ENCODE results near the gene CREBZF.
"Not testable (repeated sequence)": the region's sequence is repeated elsewhere in the genome, so short reads cannot be mapped to it uniquely, and the experiment has no call there.

Gene CREBZF

GRCh38 chr11:85664615-85665481 is at the start of gene CREBZF:
CREBZF (minus strand) TSS chr11:85665129; CDS start chr11:85664875, 254 bp downstream.
- DNase-seq, result peak; percentile 82 to 92 (median 86)

DNA sequence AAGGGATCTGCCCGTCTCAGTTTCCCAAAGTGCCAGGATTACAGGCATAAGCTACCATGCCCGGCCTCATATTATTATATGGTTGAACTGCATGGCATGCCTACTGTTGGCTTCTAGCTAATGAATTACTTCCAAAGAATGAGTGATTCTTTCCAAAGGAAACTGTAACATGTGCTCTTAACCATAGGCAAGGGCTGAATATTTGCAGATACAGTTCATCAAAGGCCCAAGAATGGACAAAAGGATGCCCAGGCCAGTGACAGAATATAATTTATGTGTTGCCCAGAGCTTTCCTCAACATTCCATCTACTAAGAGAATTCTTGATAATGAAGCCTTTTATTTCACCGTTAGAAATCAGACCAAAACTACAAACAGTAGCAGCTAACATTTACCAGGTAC is 48.0 kb upstream of the CREBZF start:
- DNase-seq, result no peak

DNA sequence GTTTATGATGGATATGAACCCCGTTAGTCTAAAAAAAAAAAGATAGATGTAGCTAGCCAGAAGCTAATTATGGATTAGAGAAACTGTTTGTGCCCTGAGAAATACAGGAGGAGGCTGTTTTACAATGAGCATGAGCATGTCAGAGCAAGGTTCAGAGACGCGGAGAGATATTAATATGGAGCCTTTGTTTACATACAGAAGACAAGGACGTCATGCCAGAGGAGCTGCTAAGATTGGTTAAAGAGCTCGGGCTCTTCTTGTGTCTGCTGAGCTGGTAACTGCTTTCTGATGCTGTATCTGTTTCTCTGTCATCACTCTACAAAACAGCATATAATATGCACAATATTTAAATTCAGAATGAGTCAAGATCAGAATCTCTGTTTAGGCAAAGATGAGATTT is 46.0 kb upstream of the CREBZF start:
- no peak for DNase-seq

GRCh38 chr11:85709941-85710702 is 45.2 kb upstream of the CREBZF start:
- no peak for DNase-seq

- no peak for DNase-seq
Measured at GRCh38 chr11:85705800-85706199, 40.9 kb upstream of the CREBZF start.

DNA sequence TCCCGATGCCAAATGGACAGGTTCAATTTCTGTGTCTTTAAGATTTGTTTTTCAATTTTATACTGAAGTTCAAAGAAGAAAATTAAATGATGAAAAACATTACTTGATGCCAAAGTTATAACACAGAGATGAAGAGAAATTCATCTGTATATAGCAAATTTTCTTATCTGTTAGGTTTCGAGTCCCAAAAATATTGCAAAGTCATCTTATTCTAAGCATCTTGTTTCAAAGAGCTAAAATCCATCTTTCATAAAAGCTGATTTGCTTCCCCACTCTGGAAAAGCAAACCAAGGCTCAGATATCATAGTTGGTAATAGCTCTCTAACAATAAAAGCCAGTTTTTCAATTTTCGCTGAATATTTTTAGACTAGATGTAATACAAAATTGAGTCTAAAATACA is 40.0 kb upstream of the CREBZF start:
- no peak for DNase-seq

DNA sequence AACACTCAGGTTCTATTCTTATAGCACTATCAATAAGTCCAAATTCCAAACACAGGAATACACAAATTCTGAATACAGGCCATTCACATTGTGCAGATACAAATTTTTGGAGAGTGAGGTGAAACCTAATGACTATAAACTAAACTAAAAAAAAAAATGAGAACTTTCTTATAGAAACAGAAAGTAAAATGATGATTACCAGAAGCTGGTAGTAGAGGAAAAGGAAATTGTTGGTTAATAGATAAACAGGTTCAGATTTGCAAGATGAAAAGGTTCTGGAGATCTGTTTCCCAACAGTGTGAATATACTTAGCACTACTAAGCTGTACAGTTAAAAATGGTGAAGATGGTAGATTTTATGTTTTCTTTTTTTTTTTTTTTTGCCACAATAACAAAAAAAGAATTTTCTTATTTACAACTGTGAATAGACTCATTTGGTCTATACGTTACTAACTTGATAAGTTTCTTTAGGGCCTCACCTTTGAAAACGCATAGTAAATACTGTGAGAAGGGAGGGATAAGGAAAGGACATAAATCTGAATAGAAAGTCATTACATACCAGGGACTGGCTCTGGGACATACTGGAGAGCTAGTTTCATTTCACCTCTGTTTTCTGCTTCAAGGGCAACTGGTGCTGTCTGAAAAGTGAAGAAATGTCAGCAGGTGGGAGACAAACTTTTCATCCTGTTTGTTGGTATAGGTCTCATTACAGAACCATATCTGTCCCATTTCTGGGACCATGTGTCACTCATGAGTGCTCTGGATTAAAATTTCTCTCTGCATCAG is 35.2 kb upstream of the CREBZF start:
- peak in 1 of 6 experiments; percentile 16 for DNase-seq

DNA sequence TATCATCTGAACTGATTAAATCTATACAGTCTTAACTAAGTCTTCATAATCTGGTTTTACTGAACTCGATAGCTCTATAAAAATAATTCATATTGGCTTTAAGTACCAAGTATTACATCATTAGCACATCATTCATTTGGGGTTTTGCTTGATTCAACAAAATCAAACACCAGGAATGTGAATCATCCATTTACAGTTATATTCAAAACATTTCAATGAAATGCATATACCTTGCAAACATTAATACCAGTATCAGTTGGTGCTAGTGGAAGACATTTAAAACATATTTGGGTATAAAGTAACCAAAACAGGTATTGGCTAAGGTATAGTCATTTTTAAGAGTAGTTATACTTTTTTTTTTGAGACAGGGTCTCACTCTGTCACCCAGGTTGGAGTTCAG is 33.3 kb upstream of the CREBZF start:
- no peak for DNase-seq

GRCh38 chr11:85697747-85698146 is 32.8 kb upstream of the CREBZF start:
- DNase-seq, result no peak

GRCh38 chr11:85695546-85695945 is 30.6 kb upstream of the CREBZF start:
- DNase-seq, result no peak

DNA sequence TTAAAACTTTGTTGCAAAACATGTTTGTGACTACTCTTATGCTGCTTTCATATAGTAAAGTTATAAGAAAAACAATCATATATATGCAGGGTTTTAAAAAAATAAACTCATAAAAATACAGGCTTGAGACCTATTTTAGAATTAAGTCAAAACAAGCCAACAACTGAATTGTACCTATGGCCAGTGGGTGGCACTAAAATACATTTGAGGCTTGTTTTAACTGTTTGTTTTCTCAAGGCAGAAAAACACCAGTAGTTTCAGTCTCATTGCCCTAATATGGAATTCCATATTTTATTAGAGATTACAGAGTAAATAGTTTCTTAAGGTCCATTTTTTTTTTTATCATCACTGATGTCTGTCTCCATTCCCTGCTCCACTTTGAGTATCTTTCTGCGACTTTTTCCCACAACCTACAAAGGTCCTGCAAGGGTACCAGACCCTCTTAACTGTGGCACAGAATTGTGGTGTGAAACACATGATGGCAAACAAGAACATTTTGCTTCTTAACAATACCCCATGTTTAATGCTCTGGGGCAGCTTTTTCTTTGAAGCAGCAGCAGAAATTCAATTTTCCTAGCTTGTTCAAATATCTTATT is 29.6 kb upstream of the CREBZF start:
- DNase-seq, result peak in 3 of 6 experiments; percentile 28 to 60 (median 60)

DNA sequence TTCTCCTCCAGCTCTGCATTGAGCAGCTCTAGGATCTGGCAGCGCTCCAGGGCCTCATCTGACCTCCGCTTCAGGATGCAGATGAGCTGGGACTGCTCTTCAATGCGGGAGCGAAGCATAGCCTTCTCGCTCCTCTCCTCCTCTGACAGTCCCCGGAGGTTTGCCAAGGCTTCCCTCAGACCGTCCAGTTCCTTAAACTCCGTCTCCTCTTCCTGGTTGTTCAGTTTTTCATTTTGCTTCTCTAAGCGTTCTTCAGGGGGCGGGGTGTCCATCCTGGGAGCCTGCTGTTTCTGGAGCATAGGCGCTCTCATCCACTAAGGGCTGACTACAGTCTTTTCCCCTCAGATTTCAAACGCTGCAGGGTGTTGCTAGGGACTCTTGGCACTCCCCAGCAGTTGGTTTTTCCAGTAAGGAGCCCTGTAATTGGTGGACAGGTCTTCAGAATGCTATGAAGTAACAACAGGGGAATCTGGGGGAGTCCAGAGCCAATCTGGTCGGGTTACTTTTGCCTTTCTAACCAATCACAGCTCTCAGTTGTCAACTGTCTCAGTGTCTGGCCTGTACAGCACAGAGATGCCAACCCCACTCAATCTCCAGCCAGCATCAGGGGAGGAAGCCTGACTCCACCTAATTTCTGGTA is 21.0 kb upstream of the CREBZF start, which contains the start of gene CCDC89:
CCDC89 (minus strand) TSS at position 376 of the 640 bp plus-strand sequence; CDS start at position 311, 65 bp downstream.
- no peak for DNase-seq

DNA sequence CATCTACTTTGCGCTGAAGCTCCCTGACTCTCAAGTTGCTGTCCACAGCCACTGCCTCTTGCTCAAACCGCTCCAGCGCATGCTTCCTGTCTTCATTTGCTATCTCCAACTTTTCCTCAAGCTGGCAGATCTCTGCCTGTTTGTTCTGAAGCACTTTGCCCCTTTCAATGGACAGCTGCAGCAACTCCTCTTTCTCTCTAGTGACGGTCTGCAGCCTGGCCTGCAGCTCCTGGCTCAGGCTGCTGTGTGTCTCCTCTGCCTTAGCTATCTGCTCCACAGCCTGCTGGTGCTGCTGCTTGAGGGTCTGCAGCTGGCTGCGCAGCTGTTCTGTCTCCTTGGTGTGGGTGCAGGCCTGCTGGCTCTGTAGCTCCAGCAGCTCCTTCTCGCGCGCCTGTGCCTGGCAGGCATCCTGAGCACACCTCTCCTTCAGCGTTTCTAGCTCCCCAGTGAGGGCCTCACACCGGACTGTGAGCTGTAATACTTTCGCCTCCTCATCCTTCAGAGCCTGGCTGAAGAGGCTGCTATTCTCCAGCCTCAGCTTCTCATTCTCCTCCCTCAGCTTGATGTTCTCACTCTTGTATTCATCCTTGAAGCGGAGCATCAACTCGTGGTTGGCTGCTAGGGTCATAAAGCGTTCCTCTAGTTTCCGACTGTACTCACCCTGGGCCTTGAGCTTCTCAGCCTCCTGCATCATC is 20.3 kb upstream of the CREBZF start:
- DNase-seq, result no peak

GRCh38 chr11:85682330-85683305 is 17.7 kb upstream of the CREBZF start:
- peak in 5 of 6 experiments; percentile 14 to 49 (median 30) for DNase-seq

DNA sequence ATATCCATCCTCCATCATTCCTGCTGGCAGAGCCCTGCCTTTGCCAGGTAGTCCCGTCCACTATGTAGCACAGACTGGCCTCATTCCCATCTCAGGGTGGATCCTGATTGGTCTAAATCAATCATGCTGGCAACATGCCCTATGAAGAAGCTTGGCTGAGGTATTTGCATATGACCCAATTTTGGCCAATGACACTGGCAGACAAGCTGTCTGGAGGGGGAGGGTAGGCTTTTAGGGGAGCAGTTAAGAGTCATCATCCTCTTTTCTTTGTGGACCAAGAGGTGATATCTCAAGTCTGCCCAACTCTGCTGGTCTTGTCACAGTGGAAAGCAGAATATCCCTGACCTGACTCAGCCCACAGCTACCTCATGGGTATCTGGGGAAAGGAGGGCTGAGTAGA is 16.0 kb upstream of the CREBZF start:
- no peak for DNase-seq

DNA sequence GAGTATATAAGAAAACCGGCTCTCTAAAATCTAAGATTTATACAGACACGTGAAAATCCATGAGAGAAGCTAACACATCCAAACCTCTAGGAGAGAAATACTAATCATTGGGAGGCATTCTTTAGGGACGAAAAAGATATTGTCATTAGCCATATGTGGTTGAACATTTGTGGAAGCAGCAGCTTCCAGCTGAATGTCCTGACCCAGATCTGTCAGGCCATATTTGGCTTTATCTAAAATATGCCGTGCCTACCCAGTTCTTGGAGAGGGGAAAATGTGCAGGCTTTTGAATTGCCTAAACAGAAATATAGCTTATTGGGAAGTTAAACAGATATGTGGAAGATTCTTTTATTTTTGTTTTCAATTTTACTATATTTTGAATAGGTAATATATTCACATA is 14.6 kb upstream of the CREBZF start:
- no peak for DNase-seq

GRCh38 chr11:85673393-85673792 is 8.5 kb upstream of the CREBZF start:
- no peak for DNase-seq

GRCh38 chr11:85672105-85672902 is 7.4 kb upstream of the CREBZF start:
- DNase-seq, result no peak

- DNase-seq, result not testable (repeated sequence)
Measured at GRCh38 chr11:85670949-85671663, 6.2 kb upstream of the CREBZF start.

Data from stimulated activated naive CD4-positive, alpha-beta T cell (primary cell).